Measurements from ENCODE around the gene STK16.
A peak's percentile ranks its signal among the peaks of the same experiment; 100 is the strongest.

STK16 gene

GRCh38 chr2:219294356-219295351 lies 49.4 kb downstream of the STK16 start:
- peak; percentile 96 for TF ChIP-seq CTCF (IDR thresholded peaks at IDR 0.05; ENCODE audit: insufficient read depth, low read length, missing control alignments)
- H3K4me3 ChIP-seq (ENCODE audit: low read depth, low read length) = peak overlapping the region; percentile 59
- CTCF ChIA-PET = interaction anchor here (0.6 to 22.1 kb wide), 80 partner anchors 10 to 1530 kb away, joined by 3 to 691 read pairs (median 5); partner anchors contain the start of genes ABCB6, ANKZF1, ATG9A and CHPF
- DNase-seq (ENCODE audit: low read depth, low spot score) = no peak
- POLR2A ChIA-PET = interaction anchor here (1.0 to 2.1 kb wide), 6 partner anchors 9 to 135 kb away, joined by 3 to 9 read pairs (median 3); partner anchors contain the start of genes ANKZF1, ATG9A, DNAJB2 and GLB1L

GRCh38 chr2:219296142-219296541 lies 50.9 kb downstream of the STK16 start:
- POLR2A ChIA-PET = no interaction called here
- DNase-seq (ENCODE audit: low read depth, low spot score) = no peak
- TF ChIP-seq CTCF (IDR thresholded peaks at IDR 0.05; ENCODE audit: insufficient read depth, low read length, missing control alignments) = no peak
- CTCF ChIA-PET = interaction anchor here (0.7 to 22.1 kb wide), 29 partner anchors 9 to 247 kb away, joined by 3 to 691 read pairs (median 14); partner anchors contain the start of genes ABCB6, ANKZF1, ATG9A and CHPF
- no peak overlapping the region for H3K4me3 ChIP-seq (ENCODE audit: low read depth, low read length)

- CTCF ChIA-PET = interaction anchor here (1.4 to 22.1 kb wide), 13 partner anchors 8 to 141 kb away, joined by 3 to 691 read pairs (median 46); partner anchors contain the start of genes ANKZF1, ATG9A, CNPPD1 and DNAJB2
- no peak for TF ChIP-seq CTCF (IDR thresholded peaks at IDR 0.05; ENCODE audit: insufficient read depth, low read length, missing control alignments)
- no peak overlapping the region for H3K4me3 ChIP-seq (ENCODE audit: low read depth, low read length)
- no peak for DNase-seq (ENCODE audit: low read depth, low spot score)
- POLR2A ChIA-PET = no interaction called here
Observed at GRCh38 chr2:219296631-219297391, 51.5 kb downstream of the STK16 start.

- POLR2A ChIA-PET = no interaction called here
Observed at GRCh38 chr2:219297766-219298456, 52.6 kb downstream of the STK16 start.

More at GRCh38 chr2:219297766-219298456, 52.6 kb downstream of the STK16 start:
- no peak for DNase-seq (ENCODE audit: low read depth, low spot score)
- TF ChIP-seq CTCF (IDR thresholded peaks at IDR 0.05; ENCODE audit: insufficient read depth, low read length, missing control alignments) = peak; percentile 17
- H3K4me3 ChIP-seq (ENCODE audit: low read depth, low read length) = no peak overlapping the region
- CTCF ChIA-PET = interaction anchor here (0.8 to 22.1 kb wide), 18 partner anchors 6 to 267 kb away, joined by 3 to 691 read pairs (median 6); partner anchors contain the start of genes ANKZF1, ATG9A, CNPPD1 and DNAJB2
